Right ventricle myocardium superior (tissue), 1 donor: Measurements from ENCODE around the gene LPGAT1. TPM values are rescaled to one million over a fixed set of nuclear protein-coding genes. Genes with fewer than 3 reads are reported as not detected.

ENCODE experiments used
- ATAC-seq: fragments of 200-7000 bp; cut with Tn5 transposase; one replicate; pipeline ENCODE4 v1.9.1; 2020; ENCODE audit warnings: mild to moderate bottlenecking; ENCODE audit not compliant: poor library complexity
- DNase-seq: peaks from one replicate; pipeline ENCODE4 v3.0.0-alpha.2; 2020
- intact Hi-C: fragments of 100-400 bp; cut with DNase I; formaldehyde crosslinking; loops from one replicate; pipeline ENCODE4 v1.11.2; 2022
- total RNA-seq: library from RNA; stranded (reverse); fragmentation: NEBNext Ultra II Directional; extraction: Animal tissue kit (Norgen Biotek cat#: 25700); gene quantifications from one replicate; pipeline ENCODE4 v1.2.1, GENCODE V29; 2021
- donor health status: DM: no; HTN: yes; CAD: no; lungs with severe emphysema.

Gene LPGAT1
- total RNA-seq, 1 donor from 2014 or later: 21.4 TPM

- DNase-seq (no peak), ATAC-seq (no peak)
- intact Hi-C loops: no loop called here
Observed at GRCh38 chr1:211739671-211740411, 90.7 kb downstream of the LPGAT1 start.

GRCh38 chr1:211738691-211739301 lies 91.8 kb downstream of the LPGAT1 start:
- no peak for ATAC-seq
- intact Hi-C loops: no loop called here
- no peak for DNase-seq

- no peak for ATAC-seq
- intact Hi-C loops: no loop called here
- no peak for DNase-seq
Observed at GRCh38 chr1:211738096-211738690, 92.4 kb downstream of the LPGAT1 start.

- DNase-seq (no peak), ATAC-seq (no peak)
- intact Hi-C loops: no loop called here
Observed at GRCh38 chr1:211737115-211738035, 93.2 kb downstream of the LPGAT1 start.

- intact Hi-C loops: no loop called here
- ATAC-seq: no peak
- DNase-seq: no peak
Observed at GRCh38 chr1:211736351-211736915, 94.1 kb downstream of the LPGAT1 start.

- DNase-seq (no peak), ATAC-seq (no peak)
Observed at GRCh38 chr1:211735208-211736170, 95.1 kb downstream of the LPGAT1 start.

GRCh38 chr1:211734791-211735190 lies 95.8 kb downstream of the LPGAT1 start:
- no peak for ATAC-seq
- intact Hi-C loops: no loop called here
- no peak for DNase-seq

More at GRCh38 chr1:211735208-211736170, 95.1 kb downstream of the LPGAT1 start:
- intact Hi-C loops: no loop called here

- no peak for DNase-seq
- no peak for ATAC-seq
- intact Hi-C loops: no loop called here
Observed at GRCh38 chr1:211734359-211734758, 96.2 kb downstream of the LPGAT1 start.

- DNase-seq (no peak), ATAC-seq (no peak)
- intact Hi-C loops: no loop called here
Observed at GRCh38 chr1:211732293-211732980, 98.1 kb downstream of the LPGAT1 start.

GRCh38 chr1:211731456-211732292 lies 98.9 kb downstream of the LPGAT1 start:
- intact Hi-C loops: no loop called here
- ATAC-seq: no peak
- no peak for DNase-seq

- intact Hi-C loops: no loop called here
- no peak for ATAC-seq
Observed at GRCh38 chr1:211730347-211730746, 100.2 kb downstream of the LPGAT1 start.

GRCh38 chr1:211729238-211729637 lies 101.3 kb downstream of the LPGAT1 start:
- ATAC-seq (no peak), DNase-seq (no peak)
- intact Hi-C loops: no loop called here

More at GRCh38 chr1:211730347-211730746, 100.2 kb downstream of the LPGAT1 start:
- DNase-seq: no peak

- intact Hi-C loops: no loop called here
Observed at GRCh38 chr1:211726467-211726995, 104.0 kb downstream of the LPGAT1 start.

GRCh38 chr1:211724687-211725196 lies 105.8 kb downstream of the LPGAT1 start:
- intact Hi-C loops: no loop called here
- no peak for DNase-seq
- peak; percentile 29 for ATAC-seq

More at GRCh38 chr1:211726467-211726995, 104.0 kb downstream of the LPGAT1 start:
- DNase-seq: no peak
- no peak for ATAC-seq

GRCh38 chr1:211723273-211723672 lies 107.3 kb downstream of the LPGAT1 start:
- DNase-seq (no peak), ATAC-seq (no peak)
- intact Hi-C loops: no loop called here
